GM13976 (cell line): ENCODE results near the gene PRMT7.

ENCODE experiments used
- DNase-seq: peaks from one replicate; pipeline ENCODE4 v3.0.0; 2012; ENCODE audit warnings: low spot score
- CTCF ChIP-seq: IDR thresholded peaks from 2 replicates; pipeline ENCODE4 v1.5.1; 2012; ENCODE audit warnings: borderline replicate concordance, mild to moderate bottlenecking; ENCODE audit not compliant: insufficient read depth; ENCODE audit errors: extremely low read depth, missing control alignments, control extremely low read depth
- in situ Hi-C: fragments of 300-500 bp; cut with MboI; formaldehyde crosslinking; loops from one replicate; pipeline ENCODE4 v1.12.0; 2022; ENCODE audit warnings: low sequenced_read_pairs, mixed read lengths, inconsistent platforms; ENCODE audit not compliant: unreplicated experiment

The PRMT7 gene

DNA sequence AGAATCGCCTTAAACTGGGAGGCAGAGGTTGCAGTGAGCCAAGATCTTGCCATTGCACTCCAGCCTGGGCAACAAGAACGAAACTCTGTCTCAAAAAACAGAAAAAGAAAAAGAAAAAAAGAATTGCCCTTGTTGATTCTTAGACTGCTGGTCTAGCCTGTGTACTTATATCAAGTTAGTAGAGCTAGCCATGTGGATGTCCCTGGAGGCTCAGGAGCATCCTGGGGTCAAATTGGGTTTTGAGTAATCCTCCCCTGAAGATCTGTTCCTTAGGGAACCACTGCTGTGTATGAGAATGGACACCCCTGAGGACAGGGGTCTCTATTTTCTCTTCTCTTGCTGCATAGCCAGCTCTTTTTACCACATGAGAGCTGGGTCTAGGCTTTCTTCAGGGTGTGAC is 21.6 kb upstream of the PRMT7 start:
- in situ Hi-C loops = no loop called here
- TF ChIP-seq CTCF = no peak
- DNase-seq = no peak

DNA sequence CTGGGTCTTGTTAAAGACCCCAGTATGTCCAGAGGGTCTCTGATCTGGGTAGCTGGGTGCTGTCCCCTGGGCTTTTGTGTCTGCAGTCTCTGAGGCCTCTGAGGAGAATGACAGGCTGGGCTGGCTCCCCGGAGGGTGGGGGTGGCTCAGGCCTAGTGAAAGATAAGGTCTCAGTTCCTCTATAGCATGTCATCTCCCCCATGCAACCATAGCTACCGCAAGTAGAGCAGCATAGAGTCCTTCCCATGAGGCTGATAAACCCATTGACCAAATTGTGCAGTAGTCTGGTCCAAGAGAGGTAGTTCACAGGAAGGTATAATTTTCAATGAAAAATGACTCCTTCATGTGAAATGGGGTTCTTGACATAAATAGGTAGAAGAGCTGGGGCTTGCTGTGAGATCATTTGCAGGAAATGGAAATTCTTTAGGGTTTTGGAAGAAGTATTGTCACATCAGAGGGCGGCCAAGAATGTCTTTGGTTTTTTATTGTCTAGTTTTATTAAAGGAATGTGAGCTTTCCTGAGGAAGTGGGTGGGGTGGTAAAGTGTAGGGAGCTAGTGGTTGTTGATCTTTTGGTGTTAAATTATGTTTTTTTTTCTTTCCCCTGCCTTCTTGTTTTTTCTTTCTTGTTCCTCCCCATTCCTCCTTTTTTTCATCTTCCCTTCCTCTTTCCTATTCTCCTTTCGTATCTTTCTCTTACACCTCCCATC is 21.0 kb upstream of the PRMT7 start:
- no peak for TF ChIP-seq CTCF
- DNase-seq = peak; percentile 86
- in situ Hi-C loops = no loop called here

DNA sequence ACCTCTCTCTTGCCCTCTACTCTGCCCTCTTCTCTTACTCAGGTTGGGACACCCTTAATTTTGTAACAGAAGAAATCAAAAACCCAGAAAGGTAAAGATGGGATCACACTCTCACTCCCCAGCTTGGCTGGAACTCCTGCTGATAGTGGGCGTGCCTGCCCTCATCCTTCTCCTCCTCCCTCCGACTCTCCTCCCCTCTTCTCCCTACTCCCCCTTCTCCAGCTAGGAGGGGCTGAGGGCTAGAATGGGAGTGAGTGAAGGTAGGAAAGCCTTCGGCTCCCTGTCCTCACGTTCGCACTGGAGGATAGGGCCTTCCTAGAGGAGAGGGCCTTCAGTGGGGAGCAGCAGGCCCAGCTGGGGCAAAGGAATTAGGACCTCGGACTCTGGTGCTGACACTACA is 20.4 kb upstream of the PRMT7 start:
- in situ Hi-C loops = no loop called here
- no peak for DNase-seq
- no peak for TF ChIP-seq CTCF

- TF ChIP-seq CTCF = no peak
- in situ Hi-C loops = no loop called here
- DNase-seq = no peak
These were observed 19.6 kb upstream of the PRMT7 start for GRCh38 chr16:68291227-68291626.

- TF ChIP-seq CTCF = no peak
- DNase-seq = no peak
- in situ Hi-C loops = no loop called here
These were observed 18.4 kb upstream of the PRMT7 start for GRCh38 chr16:68292425-68292824.

DNA sequence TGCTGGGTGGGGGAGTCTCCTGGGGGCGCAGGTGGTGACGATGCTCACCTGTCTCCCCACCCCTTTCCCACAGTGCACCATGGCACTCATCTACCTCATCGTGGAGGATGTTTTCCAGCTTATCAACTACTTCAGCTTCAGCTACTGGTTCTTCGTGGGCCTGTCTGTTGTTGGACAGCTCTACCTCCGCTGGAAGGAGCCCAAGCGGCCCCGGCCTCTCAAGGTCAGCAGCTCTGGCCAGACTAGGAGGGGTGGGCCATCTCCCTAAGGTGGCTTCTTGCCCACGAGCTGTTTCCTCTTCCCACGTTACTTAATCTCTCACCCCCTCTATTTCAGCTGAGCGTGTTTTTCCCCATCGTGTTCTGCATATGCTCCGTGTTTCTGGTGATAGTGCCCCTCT is 14.5 kb upstream of the PRMT7 start:
- DNase-seq = no peak
- in situ Hi-C loops = no loop called here
- TF ChIP-seq CTCF = no peak
